ENCODE data around the gene SLC22A2.

The SLC22A2 gene

GRCh38 chr6:160273750-160274149, 15.1 kb upstream of the SLC22A2 start:
- H3K4me3 ChIP-seq (ENCODE audit: low read depth, low read length), result no peak overlapping the region
- no peak overlapping the region for H3K27ac ChIP-seq (ENCODE audit: low read depth, low read length)
- no peak overlapping the region for H3K9ac ChIP-seq (ENCODE audit: low read length)
- no peaks in the 10 kb centered on the region for H3K27me3 ChIP-seq (ENCODE audit: control insufficient read depth, insufficient read depth, low read length)
- H3K9me3 ChIP-seq (ENCODE audit: control insufficient read depth, insufficient read depth, low read depth, low read length), result no peaks in the 10 kb centered on the region
- H3K4me1 ChIP-seq (ENCODE audit: control insufficient read depth, insufficient read depth, low read length), result no peaks in the 10 kb centered on the region
- H3K36me3 ChIP-seq (ENCODE audit: control insufficient read depth, insufficient read depth, low read length), result no peaks in the 10 kb centered on the region

DNA sequence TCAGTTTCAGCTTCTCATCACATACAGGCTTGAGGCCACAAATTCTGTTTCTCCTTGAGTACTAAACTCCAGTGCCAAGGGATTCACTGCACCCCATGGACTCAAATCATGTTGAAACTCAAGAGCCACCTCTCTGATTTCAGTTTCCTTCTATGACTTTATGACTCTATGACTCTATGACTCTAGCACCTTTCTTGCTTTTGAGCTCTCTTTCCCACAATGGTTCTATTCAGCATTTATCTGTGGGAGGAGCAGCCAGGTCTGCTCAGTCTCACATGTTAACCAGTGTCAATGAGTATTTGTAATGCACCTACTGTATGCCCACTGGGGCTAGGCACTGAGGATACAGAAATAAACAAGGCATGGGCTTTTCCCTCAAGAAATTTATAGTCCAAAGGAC, 14.6 kb upstream of the SLC22A2 start:
- Histone ChIP-seq H3K36me3 (ENCODE audit: control insufficient read depth, insufficient read depth, low read length) (no peaks in the 10 kb centered on the region), H3K9ac (ENCODE audit: low read length) (no peak overlapping the region), H3K27ac (ENCODE audit: low read depth, low read length) (no peak overlapping the region), H3K4me3 (ENCODE audit: low read depth, low read length) (no peak overlapping the region), H3K27me3 (ENCODE audit: control insufficient read depth, insufficient read depth, low read length) (no peaks in the 10 kb centered on the region), H3K9me3 (ENCODE audit: control insufficient read depth, insufficient read depth, low read depth, low read length) (no peaks in the 10 kb centered on the region), H3K4me1 (ENCODE audit: control insufficient read depth, insufficient read depth, low read length) (no peaks in the 10 kb centered on the region)

DNA sequence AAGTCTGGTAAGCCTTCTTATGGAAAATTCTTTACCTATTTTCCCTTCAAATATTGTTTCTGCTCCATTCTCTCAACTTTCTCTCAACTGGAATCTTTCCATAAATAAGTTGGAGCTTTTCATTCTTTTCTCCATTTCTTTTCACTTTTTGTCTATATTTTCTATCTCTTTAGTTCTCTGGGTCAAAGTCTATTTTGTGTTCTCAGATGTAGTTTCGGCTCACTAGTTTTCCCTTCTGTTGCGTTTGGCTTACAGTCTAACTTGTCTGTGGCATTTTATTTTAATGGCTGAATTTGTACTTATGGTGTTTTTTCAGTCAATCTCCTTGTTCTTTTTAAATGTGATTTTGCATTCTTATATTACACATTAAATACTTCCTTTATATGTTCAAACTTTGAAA, 14.1 kb upstream of the SLC22A2 start:
- Histone ChIP-seq H3K27me3 (ENCODE audit: control insufficient read depth, insufficient read depth, low read length) (no peaks in the 10 kb centered on the region), H3K9me3 (ENCODE audit: control insufficient read depth, insufficient read depth, low read depth, low read length) (no peaks in the 10 kb centered on the region), H3K4me3 (ENCODE audit: low read depth, low read length) (no peak overlapping the region), H3K9ac (ENCODE audit: low read length) (no peak overlapping the region), H3K27ac (ENCODE audit: low read depth, low read length) (no peak overlapping the region), H3K4me1 (ENCODE audit: control insufficient read depth, insufficient read depth, low read length) (no peaks in the 10 kb centered on the region), H3K36me3 (ENCODE audit: control insufficient read depth, insufficient read depth, low read length) (no peaks in the 10 kb centered on the region)

GRCh38 chr6:160270347-160270746, 11.7 kb upstream of the SLC22A2 start:
- Histone ChIP-seq H3K9me3 (ENCODE audit: control insufficient read depth, insufficient read depth, low read depth, low read length) (no peaks in the 10 kb centered on the region), H3K4me3 (ENCODE audit: low read depth, low read length) (no peak overlapping the region), H3K4me1 (ENCODE audit: control insufficient read depth, insufficient read depth, low read length) (no peaks in the 10 kb centered on the region), H3K27ac (ENCODE audit: low read depth, low read length) (no peak overlapping the region), H3K27me3 (ENCODE audit: control insufficient read depth, insufficient read depth, low read length) (no peaks in the 10 kb centered on the region), H3K36me3 (ENCODE audit: control insufficient read depth, insufficient read depth, low read length) (no peaks in the 10 kb centered on the region), H3K9ac (ENCODE audit: low read length) (no peak overlapping the region)

DNA sequence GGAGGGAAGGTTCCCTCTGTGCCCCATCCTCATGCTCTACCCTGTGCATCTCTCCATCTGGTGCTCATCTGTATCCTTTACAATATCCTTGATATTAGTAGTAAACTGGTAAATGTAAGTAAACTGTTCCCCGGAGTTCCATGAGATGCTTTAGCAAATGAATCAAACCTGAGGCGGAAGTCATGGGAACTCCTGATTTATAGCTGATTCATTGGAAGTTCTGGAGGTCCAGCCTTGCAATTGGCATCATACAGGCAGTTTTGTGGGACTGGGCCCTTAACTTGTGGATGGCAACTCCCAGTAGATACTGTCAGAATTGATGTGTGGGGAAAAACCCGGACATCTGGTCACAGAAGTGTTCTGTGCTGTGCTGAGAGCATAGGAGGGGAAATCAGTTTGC, 11.2 kb upstream of the SLC22A2 start:
- H3K9me3 ChIP-seq (ENCODE audit: control insufficient read depth, insufficient read depth, low read depth, low read length), result no peaks in the 10 kb centered on the region
- no peak overlapping the region for H3K27ac ChIP-seq (ENCODE audit: low read depth, low read length)

DNA sequence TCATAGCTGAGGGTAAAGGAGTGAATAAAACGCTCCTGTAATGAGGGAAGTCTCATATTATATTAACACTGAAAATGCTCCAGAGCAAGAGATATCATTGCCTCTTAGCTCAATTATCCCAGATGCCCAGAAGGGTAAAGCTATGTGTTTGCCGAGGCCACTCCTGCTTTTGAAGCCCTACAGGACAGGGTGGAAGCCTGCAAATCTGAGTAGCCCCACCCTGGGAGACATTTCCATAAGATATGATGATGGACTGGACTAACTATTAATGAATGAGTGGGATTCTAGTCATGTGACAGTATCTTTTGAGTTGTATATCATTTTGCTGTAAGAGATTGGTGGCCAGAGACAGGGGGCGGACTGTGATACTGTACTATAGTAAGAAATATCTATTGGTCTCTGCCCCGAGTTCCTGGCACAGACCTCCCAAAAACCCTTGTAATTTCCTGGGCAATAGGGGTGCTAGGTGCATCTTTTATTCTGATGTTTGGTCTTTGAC, 10.5 kb upstream of the SLC22A2 start:
- Histone ChIP-seq H3K4me3 (ENCODE audit: low read depth, low read length) (no peak overlapping the region), H3K9ac (ENCODE audit: low read length) (no peak overlapping the region), H3K36me3 (ENCODE audit: control insufficient read depth, insufficient read depth, low read length) (no peaks in the 10 kb centered on the region), H3K4me1 (ENCODE audit: control insufficient read depth, insufficient read depth, low read length) (no peaks in the 10 kb centered on the region), H3K9me3 (ENCODE audit: control insufficient read depth, insufficient read depth, low read depth, low read length) (no peaks in the 10 kb centered on the region), H3K27me3 (ENCODE audit: control insufficient read depth, insufficient read depth, low read length) (no peaks in the 10 kb centered on the region), H3K27ac (ENCODE audit: low read depth, low read length) (no peak overlapping the region)

More for the DNA sequence above, 11.2 kb upstream of the SLC22A2 start:
- H3K9ac ChIP-seq (ENCODE audit: low read length), result no peak overlapping the region
- no peak overlapping the region for H3K4me3 ChIP-seq (ENCODE audit: low read depth, low read length)
- no peaks in the 10 kb centered on the region for H3K4me1 ChIP-seq (ENCODE audit: control insufficient read depth, insufficient read depth, low read length)
- H3K36me3 ChIP-seq (ENCODE audit: control insufficient read depth, insufficient read depth, low read length), result no peaks in the 10 kb centered on the region
- H3K27me3 ChIP-seq (ENCODE audit: control insufficient read depth, insufficient read depth, low read length), result no peaks in the 10 kb centered on the region

DNA sequence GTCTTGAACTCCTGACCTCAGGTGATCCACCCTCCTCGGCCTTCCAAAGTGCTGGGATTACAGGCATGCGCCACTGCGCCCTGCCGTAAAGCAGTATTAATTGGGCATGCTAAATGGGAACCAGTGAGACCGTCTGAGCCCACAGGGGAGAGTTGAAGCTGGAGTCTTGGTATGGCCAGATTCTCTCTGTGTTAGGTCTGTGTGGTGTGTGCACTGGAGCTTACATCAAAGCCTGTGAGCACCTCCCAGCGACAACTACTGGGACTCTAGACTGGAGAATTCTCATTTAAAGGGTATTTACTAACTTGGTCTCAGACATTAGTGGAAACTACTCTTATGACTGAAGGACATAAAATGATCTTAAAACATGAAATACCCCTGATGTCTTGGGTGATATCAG, 8.5 kb upstream of the SLC22A2 start:
- H3K27ac ChIP-seq (ENCODE audit: low read depth, low read length), result no peak overlapping the region
- H3K27me3 ChIP-seq (ENCODE audit: control insufficient read depth, insufficient read depth, low read length), result no peaks in the 10 kb centered on the region
- no peaks in the 10 kb centered on the region for H3K36me3 ChIP-seq (ENCODE audit: control insufficient read depth, insufficient read depth, low read length)
- no peak overlapping the region for H3K4me3 ChIP-seq (ENCODE audit: low read depth, low read length)
- no peaks in the 10 kb centered on the region for H3K9me3 ChIP-seq (ENCODE audit: control insufficient read depth, insufficient read depth, low read depth, low read length)
- H3K9ac ChIP-seq (ENCODE audit: low read length), result no peak overlapping the region
- peaks cover 4% of the 10 kb centered on the region; the same call in 1 of the 2 replicates for H3K4me1 ChIP-seq (ENCODE audit: control insufficient read depth, insufficient read depth, low read length)

DNA sequence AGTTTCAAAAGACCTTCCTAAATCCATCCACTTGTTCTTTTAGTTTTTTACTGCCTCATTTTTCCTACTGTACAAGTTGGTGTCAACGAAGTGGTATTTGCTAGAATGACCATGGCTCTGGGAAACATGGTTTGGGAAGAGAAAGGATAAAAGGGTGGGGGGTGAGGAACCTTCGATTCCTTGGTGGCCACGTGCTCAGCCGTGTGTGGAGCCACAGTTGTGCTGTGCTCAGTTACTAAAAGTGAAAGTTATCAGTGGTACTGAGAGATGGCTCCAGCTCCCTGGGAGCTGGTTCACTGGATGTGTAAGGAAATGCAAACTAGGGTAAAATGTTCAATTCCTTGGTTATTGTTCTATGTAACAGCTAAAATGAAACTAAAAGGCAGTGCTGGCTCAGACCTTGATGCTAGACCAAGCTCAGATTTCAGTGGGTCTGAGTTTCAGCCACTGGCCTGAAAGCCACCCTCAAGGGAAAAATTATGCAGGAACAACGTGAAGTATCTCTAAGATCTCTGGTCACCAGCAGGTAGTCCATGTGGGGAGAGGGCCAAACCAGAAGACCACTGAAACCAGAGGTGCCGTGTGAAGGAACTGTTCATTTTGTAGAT, 7.4 kb upstream of the SLC22A2 start:
- Histone ChIP-seq H3K4me1 (ENCODE audit: control insufficient read depth, insufficient read depth, low read length) (peaks cover 4% of the 10 kb centered on the region; the same call in 1 of the 2 replicates), H3K4me3 (ENCODE audit: low read depth, low read length) (no peak overlapping the region), H3K9me3 (ENCODE audit: control insufficient read depth, insufficient read depth, low read depth, low read length) (no peaks in the 10 kb centered on the region), H3K27me3 (ENCODE audit: control insufficient read depth, insufficient read depth, low read length) (no peaks in the 10 kb centered on the region), H3K27ac (ENCODE audit: low read depth, low read length) (no peak overlapping the region), H3K9ac (ENCODE audit: low read length) (no peak overlapping the region), H3K36me3 (ENCODE audit: control insufficient read depth, insufficient read depth, low read length) (no peaks in the 10 kb centered on the region)

DNA sequence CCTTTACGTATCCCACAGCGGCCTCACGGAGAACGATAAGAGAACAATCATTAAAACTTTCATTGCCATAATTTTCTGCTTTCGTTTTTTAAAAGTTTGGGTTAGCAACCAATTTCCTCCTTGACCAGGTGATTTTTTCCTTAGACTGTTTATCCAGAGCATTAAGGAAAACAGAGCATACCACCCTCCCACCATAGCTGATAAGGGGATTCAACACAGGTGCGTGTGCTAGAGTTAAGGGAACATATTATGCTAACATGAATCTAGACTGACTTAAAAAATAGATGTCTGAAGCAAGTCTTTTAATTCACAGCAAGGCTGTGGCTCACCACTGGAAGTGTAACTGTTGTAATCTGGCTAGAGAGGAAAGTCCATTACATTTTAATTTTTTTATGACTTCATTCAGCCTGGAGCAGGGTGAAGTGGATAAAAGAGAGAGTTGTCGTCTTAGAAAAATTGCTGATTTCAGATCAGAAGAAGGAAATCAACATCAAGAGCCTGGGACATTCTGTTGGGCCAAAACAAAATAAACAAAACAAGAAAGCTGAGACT, 5.5 kb upstream of the SLC22A2 start:
- no peak overlapping the region for H3K27ac ChIP-seq (ENCODE audit: low read depth, low read length)
- no peak overlapping the region for H3K4me3 ChIP-seq (ENCODE audit: low read depth, low read length)
- H3K4me1 ChIP-seq (ENCODE audit: control insufficient read depth, insufficient read depth, low read length), result peaks cover 17% of the 10 kb centered on the region; the same call in 1 of the 2 replicates
- no peaks in the 10 kb centered on the region for H3K36me3 ChIP-seq (ENCODE audit: control insufficient read depth, insufficient read depth, low read length)
- no peaks in the 10 kb centered on the region for H3K27me3 ChIP-seq (ENCODE audit: control insufficient read depth, insufficient read depth, low read length)
- H3K9ac ChIP-seq (ENCODE audit: low read length), result no peak overlapping the region
- no peaks in the 10 kb centered on the region for H3K9me3 ChIP-seq (ENCODE audit: control insufficient read depth, insufficient read depth, low read depth, low read length)

GRCh38 chr6:160263196-160263939, 4.7 kb upstream of the SLC22A2 start:
- no peaks in the 10 kb centered on the region for H3K36me3 ChIP-seq (ENCODE audit: control insufficient read depth, insufficient read depth, low read length)
- H3K4me1 ChIP-seq (ENCODE audit: control insufficient read depth, insufficient read depth, low read length), result peaks cover 19% of the 10 kb centered on the region; the same call in 1 of the 2 replicates
- H3K4me3 ChIP-seq (ENCODE audit: low read depth, low read length), result no peak overlapping the region
- H3K9me3 ChIP-seq (ENCODE audit: control insufficient read depth, insufficient read depth, low read depth, low read length), result no peaks in the 10 kb centered on the region
- no peak overlapping the region for H3K9ac ChIP-seq (ENCODE audit: low read length)
- no peak overlapping the region for H3K27ac ChIP-seq (ENCODE audit: low read depth, low read length)
- no peaks in the 10 kb centered on the region for H3K27me3 ChIP-seq (ENCODE audit: control insufficient read depth, insufficient read depth, low read length)

DNA sequence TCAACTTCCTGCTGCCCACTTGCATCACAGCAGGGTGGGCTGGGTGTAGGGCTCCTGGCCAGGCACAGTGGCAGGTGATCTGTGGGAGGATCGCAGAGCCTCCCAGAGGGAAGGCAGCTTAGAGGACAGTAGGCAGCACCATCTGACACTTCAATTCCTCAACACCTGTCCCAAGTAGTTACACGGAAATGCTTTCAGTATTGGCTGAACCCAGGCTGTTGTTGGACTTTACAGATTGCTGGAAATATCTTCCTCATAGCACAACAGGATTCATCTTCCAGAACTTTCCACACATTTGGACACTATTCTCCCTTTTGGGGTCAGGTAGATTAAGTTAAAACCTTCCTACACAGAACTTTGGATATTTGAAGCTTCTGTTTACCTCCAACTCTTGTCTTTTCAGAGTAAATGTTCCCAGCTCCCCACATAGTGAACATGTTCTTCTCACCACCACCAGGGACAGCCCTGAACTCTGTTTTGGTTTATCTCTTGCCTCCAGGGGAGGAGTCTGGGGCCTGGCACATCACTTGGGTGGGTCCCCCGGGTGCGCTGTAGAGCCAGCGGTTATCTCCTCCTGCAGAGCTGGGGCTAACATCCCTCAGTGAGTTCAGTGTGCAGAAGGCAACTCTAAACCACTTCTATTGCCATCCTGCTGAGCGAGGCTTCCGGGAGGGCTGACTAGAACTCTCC, 3.5 kb upstream of the SLC22A2 start:
- no peak overlapping the region for H3K4me3 ChIP-seq (ENCODE audit: low read depth, low read length)
- H3K27me3 ChIP-seq (ENCODE audit: control insufficient read depth, insufficient read depth, low read length), result no peaks in the 10 kb centered on the region
- no peak overlapping the region for H3K27ac ChIP-seq (ENCODE audit: low read depth, low read length)
- H3K4me1 ChIP-seq (ENCODE audit: control insufficient read depth, insufficient read depth, low read length), result peaks cover 19% of the 10 kb centered on the region; the same call in 1 of the 2 replicates
- no peaks in the 10 kb centered on the region for H3K36me3 ChIP-seq (ENCODE audit: control insufficient read depth, insufficient read depth, low read length)
- H3K9ac ChIP-seq (ENCODE audit: low read length), result no peak overlapping the region
- no peaks in the 10 kb centered on the region for H3K9me3 ChIP-seq (ENCODE audit: control insufficient read depth, insufficient read depth, low read depth, low read length)
